MM.1S (cell line): ENCODE results near the gene THRA.

ENCODE experiments used
- DNase-seq: peaks from one replicate; pipeline ENCODE4 v3.0.0-alpha.2; 2015
- H2AFZ ChIP-seq: fragments of 300-600 bp; sonication (generic); 2 replicates; pipeline ENCODE4 v1.6.0; 2016; ENCODE audit warnings: antibody characterized with exemption, low read length
- H3F3A ChIP-seq: fragments of 300-600 bp; sonication (generic); 2 replicates; pipeline ENCODE4 v1.6.1; 2016; ENCODE audit warnings: mild to moderate bottlenecking, antibody characterized with exemption, low read length, moderate library complexity, mixed read lengths; ENCODE audit not compliant: insufficient read depth
- H3K27ac ChIP-seq: fragments of 300-600 bp; sonication (generic); 2 replicates; pipeline ENCODE4 v1.5.1; 2016; ENCODE audit warnings: mild to moderate bottlenecking, low read length
- H3K27me3 ChIP-seq: fragments of 300-600 bp; sonication (generic); replicated peaks from 2 replicates; pipeline ENCODE4 v1.6.0; 2016; ENCODE audit warnings: low read length; ENCODE audit not compliant: insufficient read depth
- H3K36me3 ChIP-seq: fragments of 300-600 bp; sonication (generic); replicated peaks from 2 replicates; pipeline ENCODE4 v1.6.1; 2016; ENCODE audit warnings: mild to moderate bottlenecking, low read length, mixed read lengths; ENCODE audit not compliant: insufficient read depth
- H3K4me1 ChIP-seq: fragments of 300-600 bp; sonication (generic); 2 replicates; pipeline ENCODE4 v1.6.1; 2016; ENCODE audit warnings: low read length, mixed read lengths
- H3K4me2 ChIP-seq: fragments of 300-600 bp; sonication (generic); 2 replicates; pipeline ENCODE4 v1.6.0; 2016; ENCODE audit warnings: low read depth, low read length
- H3K4me3 ChIP-seq: fragments of 300-600 bp; sonication (generic); 2 replicates; pipeline ENCODE4 v1.5.1; 2016; ENCODE audit warnings: low read length, mixed read lengths
- H3K79me2 ChIP-seq: fragments of 300-600 bp; sonication (generic); 2 replicates; pipeline ENCODE4 v1.6.1; 2016; ENCODE audit warnings: mixed run types, low read length, mixed read lengths
- H3K9ac ChIP-seq: fragments of 300-600 bp; sonication (generic); 2 replicates; pipeline ENCODE4 v1.6.1; 2016; ENCODE audit warnings: low read length, mixed read lengths
- H3K9me2 ChIP-seq: fragments of 300-600 bp; sonication (generic); replicated peaks from 2 replicates; pipeline ENCODE4 v1.6.1; 2016; ENCODE audit warnings: mild to moderate bottlenecking, low read length, mixed read lengths; ENCODE audit not compliant: insufficient read depth
- H3K9me3 ChIP-seq: fragments of 300-600 bp; sonication (generic); replicated peaks from 2 replicates; pipeline ENCODE4 v1.6.1; 2016; ENCODE audit warnings: mild to moderate bottlenecking, low read length, mixed read lengths; ENCODE audit not compliant: insufficient read depth
- H4K20me1 ChIP-seq: fragments of 300-600 bp; sonication (generic); 2 replicates; pipeline ENCODE4 v1.6.1; 2016; ENCODE audit warnings: mild to moderate bottlenecking, low read length, moderate library complexity, mixed read lengths; ENCODE audit not compliant: insufficient read depth
- EZH2 ChIP-seq: fragments of 300-600 bp; sonication (generic); optimal IDR thresholded peaks from 2 replicates; pipeline ENCODE3; 2017; ENCODE audit warnings: low read depth, mild to moderate bottlenecking, antibody characterized with exemption, low read length, mixed read lengths
- EZH2phosphoT487 ChIP-seq: fragments of 300-600 bp; sonication (generic); IDR thresholded peaks from 2 replicates; pipeline ENCODE4 v1.6.1; 2018; ENCODE audit warnings: antibody characterized with exemption, low read length
- TF ChIP-seq, protein P1 (sequence below): fragments of 300-600 bp; sonication (generic); IDR thresholded peaks from 2 replicates; pipeline ENCODE4 v1.5.1; 2016; ENCODE audit warnings: antibody characterized with exemption, low read length, mixed read lengths

THRA gene

DNA sequence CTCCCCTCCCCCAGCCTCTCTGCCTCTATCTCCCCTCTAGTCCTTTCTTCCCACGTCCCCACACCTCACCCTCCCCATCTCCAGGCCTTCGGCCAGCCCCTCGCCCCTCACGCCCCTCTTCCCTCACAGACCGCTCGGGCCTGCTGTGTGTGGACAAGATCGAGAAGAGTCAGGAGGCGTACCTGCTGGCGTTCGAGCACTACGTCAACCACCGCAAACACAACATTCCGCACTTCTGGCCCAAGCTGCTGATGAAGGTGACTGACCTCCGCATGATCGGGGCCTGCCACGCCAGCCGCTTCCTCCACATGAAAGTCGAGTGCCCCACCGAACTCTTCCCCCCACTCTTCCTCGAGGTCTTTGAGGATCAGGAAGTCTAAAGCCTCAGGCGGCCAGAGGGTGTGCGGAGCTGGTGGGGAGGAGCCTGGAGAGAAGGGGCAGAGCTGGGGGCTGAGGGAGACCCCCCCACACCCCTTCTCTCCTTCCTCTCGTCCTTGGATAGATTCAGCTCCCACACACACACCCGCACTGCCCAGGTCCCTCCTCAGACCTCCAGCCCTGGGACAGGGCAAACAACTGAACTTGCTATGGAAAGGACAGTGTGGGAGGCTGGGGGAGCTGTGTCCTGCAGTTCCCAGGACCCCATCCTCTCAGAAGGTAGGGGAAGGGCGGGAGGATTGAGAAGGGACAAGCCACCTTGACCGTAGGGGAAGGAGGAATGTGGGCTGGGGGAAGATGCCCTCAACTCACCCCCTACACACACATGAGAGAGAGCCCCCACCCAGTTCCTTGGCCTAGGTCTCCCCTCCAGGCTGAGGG is 26.5 kb downstream of the THRA start:
- no peaks in the 10 kb centered on the region for H3K9me3 ChIP-seq
- no peaks in the 10 kb centered on the region for H3K9me2 ChIP-seq
- H3K27me3 ChIP-seq = no peaks in the 10 kb centered on the region
- no peak overlapping the region for H2AFZ ChIP-seq
- no peaks in the 10 kb centered on the region for H3K79me2 ChIP-seq
- no peaks in the 10 kb centered on the region for H3K4me1 ChIP-seq
- H3K9ac ChIP-seq = no peak overlapping the region
- no peak overlapping the region for H3K27ac ChIP-seq
- no peak overlapping the region for H3K4me3 ChIP-seq
- TF ChIP-seq EZH2 = no peak
- TF ChIP-seq EZH2phosphoT487 = no peak
- TF ChIP-seq, protein P1, sequence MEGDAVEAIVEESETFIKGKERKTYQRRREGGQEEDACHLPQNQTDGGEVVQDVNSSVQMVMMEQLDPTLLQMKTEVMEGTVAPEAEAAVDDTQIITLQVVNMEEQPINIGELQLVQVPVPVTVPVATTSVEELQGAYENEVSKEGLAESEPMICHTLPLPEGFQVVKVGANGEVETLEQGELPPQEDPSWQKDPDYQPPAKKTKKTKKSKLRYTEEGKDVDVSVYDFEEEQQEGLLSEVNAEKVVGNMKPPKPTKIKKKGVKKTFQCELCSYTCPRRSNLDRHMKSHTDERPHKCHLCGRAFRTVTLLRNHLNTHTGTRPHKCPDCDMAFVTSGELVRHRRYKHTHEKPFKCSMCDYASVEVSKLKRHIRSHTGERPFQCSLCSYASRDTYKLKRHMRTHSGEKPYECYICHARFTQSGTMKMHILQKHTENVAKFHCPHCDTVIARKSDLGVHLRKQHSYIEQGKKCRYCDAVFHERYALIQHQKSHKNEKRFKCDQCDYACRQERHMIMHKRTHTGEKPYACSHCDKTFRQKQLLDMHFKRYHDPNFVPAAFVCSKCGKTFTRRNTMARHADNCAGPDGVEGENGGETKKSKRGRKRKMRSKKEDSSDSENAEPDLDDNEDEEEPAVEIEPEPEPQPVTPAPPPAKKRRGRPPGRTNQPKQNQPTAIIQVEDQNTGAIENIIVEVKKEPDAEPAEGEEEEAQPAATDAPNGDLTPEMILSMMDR = no peak
- no peak for DNase-seq
- H3K4me2 ChIP-seq = no peak overlapping the region
- no peaks in the 10 kb centered on the region for H3F3A ChIP-seq
- no peaks in the 10 kb centered on the region for H4K20me1 ChIP-seq
- no peaks in the 10 kb centered on the region for H3K36me3 ChIP-seq

- peaks cover 7% of the 10 kb centered on the region; the same call in 1 of the 2 replicates for H3K79me2 ChIP-seq
- no peak overlapping the region for H2AFZ ChIP-seq
- TF ChIP-seq, protein P1 = no peak
- H3K4me2 ChIP-seq = no peak overlapping the region
- no peaks in the 10 kb centered on the region for H3K27me3 ChIP-seq
- H3K27ac ChIP-seq = no peak overlapping the region
- H3K4me1 ChIP-seq = peaks cover 7% of the 10 kb centered on the region
- no peak overlapping the region for H3K4me3 ChIP-seq
- H3F3A ChIP-seq = peaks cover 5% of the 10 kb centered on the region; the same call in 1 of the 2 replicates
- H3K9me2 ChIP-seq = no peaks in the 10 kb centered on the region
- no peaks in the 10 kb centered on the region for H3K36me3 ChIP-seq
- no peak for DNase-seq
- H3K9me3 ChIP-seq = no peaks in the 10 kb centered on the region
- H3K9ac ChIP-seq = no peak overlapping the region
- H4K20me1 ChIP-seq = no peaks in the 10 kb centered on the region
These were observed 27.7 kb downstream of the THRA start for GRCh38 chr17:40090237-40091119.

GRCh38 chr17:40091691-40092397 is 29.1 kb downstream of the THRA start:
- Histone ChIP-seq H3K4me3 (no peak overlapping the region), H3K27ac (no peak overlapping the region), H3K9me3 (no peaks in the 10 kb centered on the region), H3K4me2 (no peak overlapping the region), H3K27me3 (no peaks in the 10 kb centered on the region), H3K36me3 (no peaks in the 10 kb centered on the region), H3K79me2 (peaks cover 11% of the 10 kb centered on the region), H3K4me1 (peaks cover 17% of the 10 kb centered on the region), H3F3A (peaks cover 16% of the 10 kb centered on the region), H2AFZ (no peak overlapping the region), H3K9me2 (no peaks in the 10 kb centered on the region), H3K9ac (no peak overlapping the region), H4K20me1 (no peaks in the 10 kb centered on the region)
- no peak for DNase-seq
- no peak for TF ChIP-seq EZH2phosphoT487
- TF ChIP-seq EZH2 = no peak
- TF ChIP-seq, protein P1 = no peak
